GM23248 (cell line): ENCODE measurements around the gene SH3PXD2A. TPM values are rescaled to one million over a fixed set of nuclear protein-coding genes. Genes with fewer than 3 reads are reported as not detected.

Source experiments
- DNase-seq: peaks from one replicate; pipeline ENCODE4 v3.0.0-alpha.2; 2015
- H2AFZ ChIP-seq: fragments of 200-600 bp; sonication (generic); 2 replicates; pipeline ENCODE4 v1.6.1; 2016; ENCODE audit warnings: antibody characterized with exemption
- H3F3A ChIP-seq: fragments of 200-600 bp; sonication (generic); 2 replicates; pipeline ENCODE4 v1.6.1; 2016; ENCODE audit warnings: mild to moderate bottlenecking, antibody characterized with exemption, mixed run types; ENCODE audit not compliant: insufficient read depth
- H3K27ac ChIP-seq: fragments of 200-600 bp; sonication (generic); 2 replicates; pipeline ENCODE4 v1.5.1; 2016; ENCODE audit warnings: mild to moderate bottlenecking
- H3K27me3 ChIP-seq: fragments of 200-600 bp; sonication (generic); replicated peaks from 2 replicates; pipeline ENCODE4 v1.6.1; 2016; ENCODE audit warnings: mild to moderate bottlenecking; ENCODE audit not compliant: insufficient read depth
- H3K36me3 ChIP-seq: fragments of 200-600 bp; sonication (generic); 2 replicates; pipeline ENCODE4 v1.6.1; 2016; ENCODE audit warnings: low read depth, mild to moderate bottlenecking
- H3K4me1 ChIP-seq: fragments of 200-600 bp; sonication (generic); 2 replicates; pipeline ENCODE4 v1.6.1; 2016; ENCODE audit warnings: mild to moderate bottlenecking; ENCODE audit not compliant: insufficient read depth
- H3K4me2 ChIP-seq: fragments of 200-600 bp; sonication (generic); one replicate; pipeline ENCODE4 v1.6.1; 2016; ENCODE audit warnings: mild to moderate bottlenecking; ENCODE audit not compliant: unreplicated experiment
- H3K4me3 ChIP-seq: fragments of 200-600 bp; sonication (generic); 2 replicates; pipeline ENCODE4 v1.5.1; 2016; ENCODE audit warnings: mild to moderate bottlenecking
- H3K79me2 ChIP-seq: fragments of 200-600 bp; sonication (generic); 2 replicates; pipeline ENCODE4 v1.6.1; 2016; ENCODE audit warnings: mild to moderate bottlenecking; ENCODE audit not compliant: insufficient read depth
- H3K9ac ChIP-seq: fragments of 200-600 bp; sonication (generic); 2 replicates; pipeline ENCODE4 v1.6.1; 2016; ENCODE audit warnings: mild to moderate bottlenecking
- H3K9me2 ChIP-seq: fragments of 200-600 bp; sonication (generic); 2 replicates; pipeline ENCODE4 v1.6.1; 2016; ENCODE audit warnings: mixed run types, mild to moderate bottlenecking, moderate library complexity; ENCODE audit not compliant: insufficient read depth
- H3K9me3 ChIP-seq: fragments of 200-600 bp; sonication (generic); one replicate; pipeline ENCODE4 v1.6.1; 2017; ENCODE audit warnings: low read depth
- H4K20me1 ChIP-seq: fragments of 200-600 bp; sonication (generic); 2 replicates; pipeline ENCODE4 v1.6.0; 2016; ENCODE audit not compliant: insufficient read depth
- EZH2 ChIP-seq: fragments of 200-600 bp; sonication (generic); IDR thresholded peaks from 2 replicates; pipeline ENCODE4 v1.6.1; 2018; ENCODE audit warnings: antibody characterized with exemption, mild to moderate bottlenecking; ENCODE audit not compliant: insufficient read depth, poor library complexity, severe bottlenecking
- EZH2phosphoT487 ChIP-seq: fragments of 200-600 bp; sonication (generic); IDR thresholded peaks from 2 replicates; pipeline ENCODE4 v1.6.1; 2018; ENCODE audit warnings: antibody characterized with exemption, moderate library complexity, mild to moderate bottlenecking, low read depth; ENCODE audit not compliant: insufficient read depth
- whole genome bisulfite sequencing, 2 experiments: methylation state at CpG; one replicate each; pipeline ENCODE4 v1.1.6; 2015 to 2017; ENCODE audit warnings: low lambda C conversion rate in 2 of 2, low coverage in 1 of 2; ENCODE audit errors: missing lambda C conversion rate in 2 of 2; 5-methylcytosine and 5-hydroxymethylcytosine counted together
- in situ Hi-C: fragments of 300-500 bp; cut with MboI; formaldehyde crosslinking; loops from 2 replicates; pipeline ENCODE4 v1.15.0; 2020
- polyA plus RNA-seq: library from polyadenylated mRNA; unstranded; fragments of >200 nt; fragmentation: Nextera tagmentation; extraction: Ambion mirVana; gene quantifications from 2 replicates; pipeline ENCODE4 v1.2.1, GENCODE V29; 2016
- total RNA-seq: library from RNA; depleted of rRNA; stranded (reverse); fragments of >200 nt; shearing (Covaris generic); gene quantifications from 2 replicates; pipeline ENCODE4 v1.2.3, GENCODE V29; 2014

Gene SH3PXD2A
- total and polyA plus RNA-seq, 2 experiments from 2014 or later: 34.0 to 58.0 TPM

GRCh38 chr10:103618575-103619423, 236.6 kb downstream of the SH3PXD2A start:
- Histone ChIP-seq H3K4me3 (no peak overlapping the region), H3K9me3 (no peaks in the 10 kb centered on the region), H3F3A (peaks cover 66% of the 10 kb centered on the region), H3K9me2 (no peaks in the 10 kb centered on the region), H3K27ac (peak overlapping the region; percentile 81), H2AFZ (no peak overlapping the region), H3K27me3 (no peaks in the 10 kb centered on the region), H3K79me2 (peaks cover 34% of the 10 kb centered on the region; the same call in 1 of the 2 replicates), H3K4me1 (peaks cover 62% of the 10 kb centered on the region), H3K4me2 (peak overlapping the region; percentile 18), H4K20me1 (no peaks in the 10 kb centered on the region), H3K9ac (peak overlapping the region; percentile 69), H3K36me3 (peaks cover 25% of the 10 kb centered on the region; the same call in 1 of the 2 replicates)
- 26 to 28% methylated on average over 19 of the region's 19 CpGs for WGBS, 2 experiments
- TF ChIP-seq EZH2 (no peak), EZH2phosphoT487 (no peak)
- in situ Hi-C loops: no loop called here
- peak; percentile 94 for DNase-seq

GRCh38 chr10:103617602-103618385, 237.6 kb downstream of the SH3PXD2A start:
- Histone ChIP-seq H4K20me1 (no peaks in the 10 kb centered on the region), H3K9me2 (no peaks in the 10 kb centered on the region), H3K9me3 (no peaks in the 10 kb centered on the region), H3K27ac (peak overlapping the region; percentile 81), H3K4me2 (no peak overlapping the region), H3K79me2 (peaks cover 31% of the 10 kb centered on the region; the same call in 1 of the 2 replicates), H2AFZ (no peak overlapping the region), H3K4me3 (no peak overlapping the region), H3K9ac (peak overlapping the region; percentile 69; the same call in 1 of the 2 replicates), H3K36me3 (peaks cover 30% of the 10 kb centered on the region; the same call in 1 of the 2 replicates), H3K4me1 (peaks cover 65% of the 10 kb centered on the region), H3K27me3 (no peaks in the 10 kb centered on the region), H3F3A (peaks cover 66% of the 10 kb centered on the region)
- WGBS, 2 experiments: 79 to 87% methylated on average over 13 of the region's 13 CpGs
- TF ChIP-seq EZH2phosphoT487 (no peak), EZH2 (no peak)
- in situ Hi-C loops: no loop called here
- no peak for DNase-seq

- WGBS, 2 experiments: 31 to 36% methylated on average over 18 to 20 of the region's 20 CpGs
These were observed 238.4 kb downstream of the SH3PXD2A start for GRCh38 chr10:103616705-103617601.

More at GRCh38 chr10:103616705-103617601, 238.4 kb downstream of the SH3PXD2A start:
- Histone ChIP-seq H3K4me1 (peaks cover 74% of the 10 kb centered on the region), H3K79me2 (peaks cover 27% of the 10 kb centered on the region; the same call in 1 of the 2 replicates), H3K4me3 (no peak overlapping the region), H4K20me1 (no peaks in the 10 kb centered on the region), H3K9me3 (no peaks in the 10 kb centered on the region), H3K36me3 (peaks cover 27% of the 10 kb centered on the region), H3K27ac (peak overlapping the region; percentile 81), H3K27me3 (no peaks in the 10 kb centered on the region), H3K4me2 (no peak overlapping the region), H3K9me2 (no peaks in the 10 kb centered on the region), H3F3A (peaks cover 62% of the 10 kb centered on the region), H3K9ac (peak overlapping the region; percentile 64), H2AFZ (no peak overlapping the region)
- in situ Hi-C loops: no loop called here
- TF ChIP-seq EZH2: no peak
- TF ChIP-seq EZH2phosphoT487: no peak
- peak; percentile 98 for DNase-seq
